Brain microvascular endothelial cell (primary cell): Measurements from ENCODE around the gene CASP10.

ENCODE experiments used
- DNase-seq: peaks from one replicate; pipeline ENCODE4 v3.0.0-alpha.2; 2020
- H3K27ac ChIP-seq: fragments of 250-450 bp; sonication (Bioruptor Pico); 2 replicates; pipeline ENCODE4 v1.5.1; 2020; ENCODE audit warnings: mild to moderate bottlenecking, moderate library complexity
- H3K27me3 ChIP-seq: fragments of 250-450 bp; sonication (Bioruptor Pico); replicated peaks from 2 replicates; pipeline ENCODE4 v1.5.1; 2020; ENCODE audit warnings: mild to moderate bottlenecking
- H3K36me3 ChIP-seq: fragments of 250-450 bp; sonication (Bioruptor Pico); replicated peaks from 2 replicates; pipeline ENCODE4 v1.5.1; 2020; ENCODE audit warnings: mild to moderate bottlenecking
- H3K4me3 ChIP-seq: 2 replicates; pipeline ENCODE4 v1.5.1; 2011; ENCODE audit warnings: low read depth, mild to moderate bottlenecking, control low read depth, low read length, moderate library complexity
- CTCF ChIP-seq: IDR thresholded peaks from 2 replicates; pipeline ENCODE4 v1.5.1; 2011; ENCODE audit warnings: low read depth, mild to moderate bottlenecking, moderate library complexity, low read length, control low read depth, inconsistent platforms; ENCODE audit errors: missing control alignments
- in situ Hi-C: cut with HindIII; loops from 2 replicates; pipeline ENCODE4 v1.10.0; 2017; ENCODE audit warnings: low sequenced_read_pairs, low pct_ligation_motif_present

Gene CASP10

GRCh38 chr2:201263779-201264178 lies 80.8 kb downstream of the CASP10 start:
- DNase-seq: no peak
- in situ Hi-C loops: no loop called here
- no peak overlapping the region for H3K27ac ChIP-seq

GRCh38 chr2:201264472-201265173 lies 81.7 kb downstream of the CASP10 start:
- no peak for DNase-seq
- no peaks in the 10 kb centered on the region for H3K27me3 ChIP-seq
- in situ Hi-C loops: no loop called here
- H3K4me3 ChIP-seq: no peak overlapping the region
- H3K36me3 ChIP-seq: no peaks in the 10 kb centered on the region
- no peak overlapping the region for H3K27ac ChIP-seq
- no peak for TF ChIP-seq CTCF

More at GRCh38 chr2:201263779-201264178, 80.8 kb downstream of the CASP10 start:
- Histone ChIP-seq H3K36me3 (no peaks in the 10 kb centered on the region), H3K27me3 (no peaks in the 10 kb centered on the region), H3K4me3 (no peak overlapping the region)
- no peak for TF ChIP-seq CTCF

- in situ Hi-C loops: no loop called here
- no peak for TF ChIP-seq CTCF
- Histone ChIP-seq H3K27ac (no peak overlapping the region), H3K4me3 (no peak overlapping the region), H3K36me3 (peaks cover 7% of the 10 kb centered on the region), H3K27me3 (no peaks in the 10 kb centered on the region)
- DNase-seq: no peak
Measured at GRCh38 chr2:201266629-201267028, 83.7 kb downstream of the CASP10 start.

- Histone ChIP-seq H3K36me3 (peaks cover 7% of the 10 kb centered on the region), H3K27me3 (no peaks in the 10 kb centered on the region), H3K27ac (no peak overlapping the region), H3K4me3 (no peak overlapping the region)
- in situ Hi-C loops: no loop called here
- DNase-seq: no peak
- no peak for TF ChIP-seq CTCF
Measured at GRCh38 chr2:201267278-201268030, 84.5 kb downstream of the CASP10 start.

- TF ChIP-seq CTCF: no peak
- no peak for DNase-seq
- in situ Hi-C loops: no loop called here
- Histone ChIP-seq H3K27me3 (no peaks in the 10 kb centered on the region), H3K36me3 (peaks cover 9% of the 10 kb centered on the region), H3K27ac (no peak overlapping the region), H3K4me3 (no peak overlapping the region)
Measured at GRCh38 chr2:201269764-201270163, 86.8 kb downstream of the CASP10 start.
